Fibroblast of upper back skin (primary cell): Measurements from ENCODE around the gene EHHADH.
A peak's percentile ranks its signal among the peaks of the same experiment; 100 is the strongest.

Experiments
- DNase-seq: peaks from one replicate; pipeline ENCODE4 v3.0.0-alpha.2; 2013

EHHADH gene

GRCh38 chr3:185188816-185189215, 65.0 kb downstream of the EHHADH start:
- DNase-seq: no peak

DNA sequence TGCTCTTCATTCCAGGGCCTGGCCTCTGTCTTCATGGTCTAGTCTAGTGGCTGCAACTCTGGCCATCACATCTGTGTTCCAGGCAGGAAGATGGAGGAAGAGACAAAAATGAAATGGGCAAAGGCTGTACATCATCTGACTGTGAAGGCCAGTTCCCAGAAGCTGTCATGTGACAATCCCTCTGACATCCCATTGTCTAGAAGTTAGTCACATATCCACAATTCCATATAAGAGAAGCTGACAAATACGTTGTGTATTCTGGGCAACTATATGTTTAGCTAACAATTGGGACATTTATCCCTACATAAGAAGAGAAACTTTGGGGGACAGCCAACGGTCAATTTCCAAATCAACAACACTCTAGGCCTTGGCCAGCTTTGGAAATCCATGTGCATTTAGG, 66.5 kb downstream of the EHHADH start:
- DNase-seq: no peak

GRCh38 chr3:185176750-185177359, 77.0 kb downstream of the EHHADH start:
- DNase-seq: peak; percentile 51

GRCh38 chr3:185175370-185175987, 78.4 kb downstream of the EHHADH start:
- DNase-seq: peak; percentile 49

- no peak for DNase-seq
Observed at GRCh38 chr3:185172086-185173049, 81.5 kb downstream of the EHHADH start.

DNA sequence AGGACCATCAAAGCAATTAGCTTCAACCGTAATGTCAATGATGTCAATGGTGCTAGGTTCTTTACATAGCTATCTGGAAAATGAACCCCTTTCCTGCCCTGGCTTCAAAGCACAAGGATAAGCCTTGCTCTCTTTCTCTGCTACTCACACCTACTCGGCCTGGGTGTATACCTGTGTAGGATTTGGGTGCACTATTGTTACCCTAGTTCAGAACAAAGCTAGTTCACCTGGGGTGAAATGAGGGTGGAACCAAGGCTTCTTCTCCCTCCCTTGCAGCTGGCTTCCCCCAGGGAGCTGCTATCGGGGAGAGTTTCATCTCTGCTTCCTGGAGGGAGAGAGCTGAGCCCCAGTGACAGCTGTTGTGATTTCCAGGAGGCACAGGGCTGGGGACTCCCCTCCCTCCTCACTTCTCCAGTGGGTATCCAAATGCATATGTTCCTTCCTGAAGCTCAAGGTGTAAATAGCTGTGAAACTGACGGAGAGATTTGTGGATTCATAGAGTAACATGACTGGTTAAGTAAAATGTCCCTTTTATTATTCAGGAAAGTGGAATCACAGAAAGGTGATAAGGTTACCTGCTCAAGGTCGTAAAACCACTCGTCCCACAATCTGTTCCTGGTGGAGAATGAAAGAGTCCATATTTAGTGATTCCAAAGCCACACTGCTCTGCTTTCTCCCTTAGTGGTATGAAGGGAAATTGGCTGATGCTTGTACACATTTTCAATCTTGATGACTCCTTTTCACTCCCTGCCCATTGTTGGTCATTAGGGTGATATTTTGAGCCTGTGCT, 89.2 kb downstream of the EHHADH start:
- no peak for DNase-seq

DNA sequence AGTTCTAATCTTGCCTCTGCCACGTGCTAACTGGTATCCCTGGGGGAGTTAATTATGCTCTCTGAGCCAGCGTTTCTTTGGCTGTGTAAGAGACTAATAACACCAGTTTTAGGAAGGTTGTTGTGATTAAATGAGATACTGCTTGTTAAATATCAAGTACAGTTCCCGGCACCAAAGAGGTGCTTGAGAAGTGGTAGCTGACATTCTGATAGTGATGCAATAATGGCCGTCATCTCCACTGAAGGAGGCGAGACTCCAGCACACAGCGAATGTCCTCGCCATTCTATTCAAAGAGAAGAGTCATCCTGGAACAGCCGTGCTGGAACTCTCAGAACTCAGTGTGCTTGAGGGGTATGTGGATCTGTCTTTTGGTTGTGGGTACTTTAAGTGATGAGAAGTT, 91.2 kb downstream of the EHHADH start:
- no peak for DNase-seq

DNA sequence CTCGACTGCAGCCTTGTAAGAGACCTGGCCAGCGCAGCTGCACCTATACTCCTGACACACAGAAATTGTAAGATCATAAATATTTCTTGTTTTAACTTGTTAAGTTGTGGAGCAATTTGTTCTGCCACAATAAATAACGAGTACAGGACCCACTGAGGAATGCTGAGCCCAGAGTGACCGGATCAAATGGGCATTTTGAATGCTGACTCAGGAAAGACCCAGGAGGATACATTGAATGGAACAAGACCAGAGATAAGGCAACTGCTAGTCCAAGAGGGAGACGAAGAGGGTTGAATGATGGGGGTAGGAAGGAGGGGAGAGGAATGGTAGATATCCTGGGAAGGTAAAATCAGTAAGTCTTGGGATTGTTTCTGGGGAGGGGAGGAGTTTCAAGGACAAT, 92.1 kb downstream of the EHHADH start:
- DNase-seq: no peak

DNA sequence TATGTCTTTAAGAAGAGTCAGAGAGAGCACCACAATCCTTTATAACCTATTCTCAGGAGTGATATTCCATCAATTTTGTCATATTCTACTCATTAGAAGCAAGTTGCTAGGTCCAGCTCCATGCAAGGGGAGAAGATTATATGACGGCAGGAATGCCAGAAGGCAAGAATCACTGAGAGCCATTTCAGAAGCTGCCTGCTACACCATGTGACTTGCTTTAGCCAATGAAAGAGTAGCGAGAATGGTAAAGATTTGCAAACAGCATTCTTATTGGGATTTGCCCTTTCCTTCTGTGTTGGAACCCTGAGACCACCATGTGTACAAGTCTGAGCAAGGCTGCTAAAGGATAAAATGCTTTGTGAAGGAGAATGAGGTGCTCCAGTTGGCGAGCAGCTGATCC, 96.5 kb downstream of the EHHADH start:
- DNase-seq: no peak

GRCh38 chr3:185155678-185156077, 98.2 kb downstream of the EHHADH start:
- DNase-seq: no peak

DNA sequence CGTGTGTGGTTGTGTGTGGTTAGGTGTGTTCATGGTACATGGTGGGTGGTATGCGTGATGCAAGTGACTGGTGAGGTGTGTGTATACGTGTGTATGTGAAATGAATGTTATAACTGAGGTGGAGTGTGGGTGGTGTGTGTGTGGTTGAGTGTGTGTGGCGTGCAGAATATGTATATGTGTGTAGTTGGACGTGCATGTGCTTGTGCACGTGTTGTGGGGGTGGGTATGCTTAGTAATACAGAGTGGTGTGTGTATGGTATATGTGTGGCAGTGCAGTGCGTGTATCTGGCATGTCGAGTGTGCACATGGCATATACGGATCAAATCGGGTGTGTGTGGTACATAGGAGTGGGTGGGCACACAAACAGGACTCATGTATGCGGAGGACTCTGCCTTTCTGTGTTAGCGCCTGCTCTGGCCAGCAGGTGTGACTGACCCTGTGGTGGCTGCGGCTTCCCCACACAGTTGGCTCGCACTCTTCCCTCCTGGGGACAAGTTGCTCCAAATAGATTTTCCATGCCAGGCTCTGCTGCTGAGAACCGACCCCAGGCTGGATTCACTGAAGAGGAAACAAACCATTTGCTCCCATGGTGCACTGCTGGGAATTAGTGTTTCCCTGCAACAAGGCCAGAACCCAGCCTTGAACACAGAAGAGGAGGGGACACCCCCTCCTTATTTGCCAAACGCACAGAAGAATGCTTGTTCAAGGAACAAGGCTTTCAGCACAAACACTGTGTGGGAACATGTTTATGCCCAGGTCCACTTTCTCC, 99.8 kb downstream of the EHHADH start:
- DNase-seq: no peak

DNA sequence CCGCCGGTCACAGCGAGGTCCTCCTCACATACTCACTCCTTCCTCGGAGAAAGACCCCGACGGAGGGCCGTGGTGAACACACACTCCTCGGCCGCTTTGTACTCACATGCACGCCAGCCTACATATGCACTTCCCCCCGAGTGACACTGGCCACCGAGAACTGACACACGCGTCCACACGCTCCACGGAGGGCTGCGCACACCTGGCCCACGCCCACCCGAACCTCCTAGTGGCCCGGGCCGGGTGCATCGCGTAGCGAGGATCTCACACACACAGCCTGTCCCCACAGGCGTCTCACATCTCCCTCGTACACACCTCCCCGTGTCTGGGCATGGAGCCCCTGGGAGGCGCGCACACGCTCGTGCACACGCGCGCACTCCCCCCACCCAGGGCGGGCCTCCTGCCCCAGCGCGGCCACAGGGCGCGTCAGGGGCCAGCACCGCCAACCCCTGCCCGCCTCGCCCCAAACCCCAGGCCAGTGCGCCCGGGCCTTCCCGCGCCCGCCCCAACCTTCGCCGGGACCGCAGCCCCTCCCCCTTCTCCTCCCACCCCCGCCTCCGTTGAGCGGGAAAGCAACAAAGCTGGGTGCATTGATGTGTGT, 100.6 kb downstream of the EHHADH start:
- no peak for DNase-seq

- DNase-seq: peak; percentile 66
Observed at GRCh38 chr3:185152410-185153170, 101.3 kb downstream of the EHHADH start, which contains the start of gene C3orf70. C3orf70 (minus strand) TSS chr3:185153060; CDS start chr3:185152823, 237 bp downstream.

- DNase-seq: no peak
Observed at GRCh38 chr3:185151964-185152409, 101.9 kb downstream of the EHHADH start.

GRCh38 chr3:185151101-185151963, 102.5 kb downstream of the EHHADH start:
- DNase-seq: no peak

- no peak for DNase-seq
Observed at GRCh38 chr3:185150561-185150960, 103.3 kb downstream of the EHHADH start.

DNA sequence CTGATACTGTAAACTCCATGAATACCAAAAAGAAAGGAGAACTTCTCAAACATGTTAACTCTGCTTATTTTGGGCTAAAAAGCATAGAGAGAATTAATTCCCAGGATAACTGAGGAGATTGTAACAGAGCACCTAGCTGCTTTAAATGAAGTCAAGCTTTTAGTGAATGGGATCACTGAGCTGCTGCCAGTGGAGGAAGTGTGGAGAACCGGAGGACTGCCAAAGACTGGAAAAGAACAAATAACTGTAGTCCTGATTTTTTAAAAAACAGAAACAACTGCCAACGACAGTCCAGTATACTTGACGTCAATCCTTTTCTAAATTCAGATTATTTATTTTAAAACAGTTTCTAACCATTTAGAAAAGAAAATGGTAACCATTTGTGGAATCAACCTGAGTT, 104.3 kb downstream of the EHHADH start:
- no peak for DNase-seq

- no peak for DNase-seq
Observed at GRCh38 chr3:185145511-185145910, 108.3 kb downstream of the EHHADH start.

DNA sequence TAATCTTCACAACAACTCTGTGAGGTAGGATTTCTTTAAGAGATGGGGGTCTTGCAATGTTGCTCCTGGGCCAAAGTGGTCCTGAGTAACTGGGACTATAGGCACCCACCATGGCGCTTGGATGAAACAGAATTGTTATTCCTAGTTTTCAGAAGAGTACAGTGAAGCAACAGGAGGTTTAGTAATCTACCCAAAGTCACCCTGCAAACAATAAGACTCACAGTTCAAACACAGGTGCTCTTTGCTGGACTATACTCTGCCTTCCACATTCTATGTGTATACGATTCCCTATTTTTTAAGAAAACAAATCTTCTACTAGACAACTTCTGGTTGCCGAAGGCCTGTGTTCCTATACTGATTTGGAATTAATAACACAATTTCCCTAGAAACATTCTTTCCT, 109.1 kb downstream of the EHHADH start:
- no peak for DNase-seq
